ENCODE results near the gene SNAP25. TPM values are rescaled to one million over a fixed set of nuclear protein-coding genes. Genes with fewer than 3 reads are reported as not detected.

SNAP25 gene
- total RNA-seq, 1 experiment from 2014 or later, result 0.39 TPM

DNA sequence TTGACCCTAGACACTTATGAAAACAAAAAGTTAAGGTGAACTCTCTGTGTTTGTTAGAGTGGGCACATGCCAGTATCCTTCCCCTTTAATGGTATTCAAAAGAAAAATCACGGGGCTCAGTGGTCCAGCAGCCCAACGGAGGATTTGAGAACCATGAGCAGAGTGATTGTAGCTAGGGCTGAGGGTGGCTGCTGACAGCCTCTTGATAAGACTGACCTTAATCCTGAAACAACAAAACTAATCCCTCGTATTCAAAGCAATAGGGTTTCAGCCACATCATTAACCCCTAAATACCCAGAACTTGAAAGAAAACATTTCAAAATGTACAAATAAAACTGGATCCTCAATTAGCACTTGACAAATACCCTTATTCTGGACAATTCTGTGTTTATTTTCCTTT, 95.1 kb downstream of the SNAP25 start:
- TF ChIP-seq POLR2A (IDR thresholded peaks at IDR 0.05; ENCODE audit: borderline replicate concordance, extremely low read depth, insufficient read depth, insufficient read length), result no peak
- TF ChIP-seq SRF (IDR thresholded peaks at IDR 0.05; ENCODE audit: low read depth), result no peak
- TF ChIP-seq RAD21 (IDR thresholded peaks at IDR 0.05; ENCODE audit: low read depth), result no peak
- no peak for TF ChIP-seq ZNF274 (IDR thresholded peaks at IDR 0.05; ENCODE audit: low read depth, low read length)
- TF ChIP-seq EZH2 (IDR thresholded peaks at IDR 0.05), result no peak
- no peak for TF ChIP-seq REST (IDR thresholded peaks at IDR 0.05; ENCODE audit: low read depth)
- no peak for TF ChIP-seq FOSL1 (IDR thresholded peaks at IDR 0.05; ENCODE audit: low read depth)
- TF ChIP-seq TCF7L2 (IDR thresholded peaks at IDR 0.05; ENCODE audit: borderline replicate concordance, extremely low read depth, insufficient read depth, insufficient read length), result no peak
- TF ChIP-seq SP1 (IDR thresholded peaks at IDR 0.05; ENCODE audit: low read depth), result no peak
- no peak for TF ChIP-seq EGR1 (IDR thresholded peaks at IDR 0.05; ENCODE audit: low read depth)
- TF ChIP-seq, protein P1, sequence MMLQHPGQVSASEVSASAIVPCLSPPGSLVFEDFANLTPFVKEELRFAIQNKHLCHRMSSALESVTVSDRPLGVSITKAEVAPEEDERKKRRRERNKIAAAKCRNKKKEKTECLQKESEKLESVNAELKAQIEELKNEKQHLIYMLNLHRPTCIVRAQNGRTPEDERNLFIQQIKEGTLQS (IDR thresholded peaks at IDR 0.05), result no peak
- TF ChIP-seq CBX3 (IDR thresholded peaks at IDR 0.05; ENCODE audit: low read depth), result no peak
- TF ChIP-seq, protein P2, sequence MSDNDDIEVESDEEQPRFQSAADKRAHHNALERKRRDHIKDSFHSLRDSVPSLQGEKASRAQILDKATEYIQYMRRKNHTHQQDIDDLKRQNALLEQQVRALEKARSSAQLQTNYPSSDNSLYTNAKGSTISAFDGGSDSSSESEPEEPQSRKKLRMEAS (IDR thresholded peaks at IDR 0.05), result no peak
- TF ChIP-seq YY1 (IDR thresholded peaks at IDR 0.05; ENCODE audit: extremely low read depth, insufficient replicate concordance, low read depth, low read length), result no peak
- TF ChIP-seq CEBPB (IDR thresholded peaks at IDR 0.05; ENCODE audit: low read depth), result no peak
- TF ChIP-seq ZFX (IDR thresholded peaks at IDR 0.05), result no peak
- no peak for TF ChIP-seq ELF1 (IDR thresholded peaks at IDR 0.05; ENCODE audit: borderline replicate concordance, low read depth)
- no peak for TF ChIP-seq JUND (IDR thresholded peaks at IDR 0.05)
- no peak for TF ChIP-seq SIN3A (IDR thresholded peaks at IDR 0.05; ENCODE audit: low read depth)
- Histone ChIP-seq H3K79me2 (ENCODE audit: insufficient read depth, low read length) (no peaks in the 10 kb centered on the region), H3K9ac (ENCODE audit: low read length) (no peak overlapping the region), H4K20me1 (ENCODE audit: insufficient read depth) (no peaks in the 10 kb centered on the region), H3K36me3 (ENCODE audit: control insufficient read depth in 1 of 2, insufficient read depth in 2 of 2, low read length in 2 of 2) (no peaks in the 10 kb centered on the region), H2AFZ (ENCODE audit: low read depth, low read length, poor library complexity, severe bottlenecking) (no peak overlapping the region), H3K27me3 (ENCODE audit: insufficient read depth, low read length) (peaks cover 31% of the 10 kb centered on the region; the same call in 1 of the 2 replicates), H3K4me3 (replicated peaks in 1 of 2; ENCODE audit: low read depth in 1 of 2, low read length in 2 of 2) (no peak overlapping the region), H3K4me1 (ENCODE audit: control insufficient read depth in 1 of 2, insufficient read depth in 2 of 2, low read length in 2 of 2) (peaks cover 0 to 7% of the 10 kb centered on the region in 2 experiments; a peak in 3 of 4 replicates), H3K4me2 (ENCODE audit: low read length) (no peak overlapping the region), H3K9me2 (ENCODE audit: insufficient read depth) (no peaks in the 10 kb centered on the region), H3K9me3 (ENCODE audit: control insufficient read depth in 1 of 2, insufficient read depth in 1 of 2, low read depth in 1 of 2, low read length in 2 of 2) (no peaks in the 10 kb centered on the region), H3K27ac (ENCODE audit: low read depth, low read length) (no peak overlapping the region)
- intact Hi-C loops (cut with micrococcal nuclease), result no loop called here
- no peak for DNase-seq (ENCODE audit: low read depth, low spot score)
- RAD21 ChIA-PET (ENCODE audit: low non-redundant PET in 1 of 2, low total read pairs in 2 of 2, uncharacterized antibody in 2 of 2, unreplicated experiment in 2 of 2), result interaction anchor here in 1 of 2 experiments (0.5 kb wide), 1 partner anchor 79 kb away, joined by 4 read pairs; no protein-coding TSS in a partner anchor
- CTCF ChIA-PET, result no interaction called here
- ATAC-seq, result no peak
- POLR2A ChIA-PET, result no interaction called here
- BruUV-seq (replicated peaks), result no TSS peak
